Stimulated activated CD8-positive, alpha-beta memory T cell treated with anti-CD3 and anti-CD28 coated beads, Interleukin-4, amount 100 ng/mL, for 48 hours (primary cell): ENCODE measurements around the gene OTOR.

ENCODE experiments used
- DNase-seq: peaks from one replicate; pipeline ENCODE4 v3.0.0-alpha.2; 2020

Gene OTOR

GRCh38 chr20:16748308-16748900, at the start of gene OTOR:
OTOR (plus strand) TSS chr20:16748358; CDS start chr20:16748402, 44 bp downstream.
- DNase-seq = no peak

DNA sequence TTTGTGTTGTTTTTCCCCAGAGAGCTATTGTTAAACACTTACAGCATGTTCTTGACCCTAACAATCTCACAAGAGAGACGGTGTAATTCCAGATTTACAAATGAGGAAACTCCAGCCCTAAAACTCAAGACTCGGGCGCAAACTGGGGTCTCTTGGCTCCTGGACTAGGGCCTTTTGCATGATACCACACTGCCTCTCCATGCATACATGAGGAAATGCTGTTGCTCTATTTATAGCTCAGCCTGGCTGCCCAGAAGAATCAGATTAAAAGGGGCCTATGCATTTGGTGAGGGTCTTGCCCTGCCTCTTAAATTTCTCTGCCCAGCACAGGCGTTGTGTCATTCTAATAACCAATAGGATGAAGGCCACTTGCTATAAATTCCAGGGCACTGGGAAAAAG, 48.9 kb upstream of the OTOR start:
- no peak for DNase-seq

DNA sequence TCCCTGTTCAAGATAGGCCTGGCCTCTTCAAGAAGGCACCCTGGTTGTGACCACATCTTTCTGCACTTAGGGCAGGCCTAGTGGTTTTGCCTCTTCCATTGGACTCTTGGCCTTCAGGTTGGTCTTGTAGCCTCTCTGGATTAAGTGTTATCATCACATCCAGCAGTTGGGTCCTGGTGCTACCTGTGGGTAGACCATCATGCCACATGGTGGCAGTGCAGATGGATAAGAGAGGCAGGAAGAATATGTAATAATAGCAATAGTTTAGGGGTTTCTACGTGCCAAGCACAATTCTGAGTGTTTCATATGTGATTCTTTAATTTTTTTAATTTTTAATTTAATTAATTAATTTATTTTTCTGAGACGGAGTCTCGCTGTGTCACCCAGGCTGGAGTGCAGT, 46.9 kb upstream of the OTOR start:
- DNase-seq = peak; percentile 29

DNA sequence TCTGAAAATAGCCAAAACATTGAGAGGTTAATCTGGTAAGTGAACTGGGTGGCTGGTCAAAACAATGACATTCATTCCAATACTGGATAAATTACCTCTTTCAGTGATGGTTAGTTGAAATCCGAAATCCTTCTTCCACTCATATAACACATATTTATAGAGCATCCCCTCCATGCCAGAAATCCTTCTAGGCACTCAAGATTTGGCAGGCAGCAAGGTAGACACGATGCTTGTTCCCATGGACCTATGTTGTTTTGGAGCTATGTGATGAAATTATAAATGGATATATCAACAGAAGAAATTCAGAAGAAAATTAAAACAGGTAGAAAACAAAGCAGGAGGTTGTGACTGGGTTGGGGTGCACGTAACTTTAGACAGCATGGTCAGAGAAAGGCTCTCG, 44.6 kb upstream of the OTOR start:
- no peak for DNase-seq

DNA sequence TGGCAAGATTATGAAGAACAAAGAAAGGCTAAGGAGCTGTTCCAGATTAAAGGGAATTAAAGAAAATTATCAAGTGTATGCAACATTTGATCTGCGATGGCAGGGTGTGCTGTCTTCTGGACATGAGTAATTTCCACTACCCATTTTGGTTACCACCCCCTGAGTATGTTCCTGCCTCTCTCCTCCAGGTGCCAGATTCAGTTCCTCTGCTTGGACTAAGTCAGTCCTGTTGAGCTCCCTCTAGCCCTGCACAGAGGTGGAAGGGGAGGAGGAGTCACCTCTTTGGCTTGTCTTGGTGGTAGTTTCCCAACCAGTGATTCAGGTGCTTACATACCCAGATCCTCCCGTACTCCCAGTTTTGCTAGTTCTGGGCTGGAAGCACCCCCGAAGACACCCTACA, 40.5 kb upstream of the OTOR start:
- DNase-seq = no peak

DNA sequence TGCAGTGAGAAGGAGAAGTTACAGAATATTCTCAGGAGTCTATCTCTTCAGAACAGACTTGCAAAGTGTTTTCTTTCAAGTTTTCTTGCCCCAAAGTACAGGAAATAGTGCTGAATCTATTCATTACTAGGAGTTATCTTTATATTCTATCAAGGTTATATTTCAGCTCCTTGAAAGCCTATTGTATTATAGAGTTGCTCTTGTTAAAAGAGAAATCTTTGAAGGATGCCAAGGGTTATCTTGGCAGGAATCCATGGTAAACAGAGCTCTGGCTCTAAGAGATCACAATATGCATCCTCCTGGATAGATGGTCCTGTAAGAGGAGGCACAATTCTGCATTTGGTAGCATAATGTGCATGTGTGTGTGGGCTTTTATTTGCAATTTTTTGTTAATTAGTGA, 39.6 kb upstream of the OTOR start:
- no peak for DNase-seq

- DNase-seq = no peak
Observed at GRCh38 chr20:16709017-16709416, 39.1 kb upstream of the OTOR start.

DNA sequence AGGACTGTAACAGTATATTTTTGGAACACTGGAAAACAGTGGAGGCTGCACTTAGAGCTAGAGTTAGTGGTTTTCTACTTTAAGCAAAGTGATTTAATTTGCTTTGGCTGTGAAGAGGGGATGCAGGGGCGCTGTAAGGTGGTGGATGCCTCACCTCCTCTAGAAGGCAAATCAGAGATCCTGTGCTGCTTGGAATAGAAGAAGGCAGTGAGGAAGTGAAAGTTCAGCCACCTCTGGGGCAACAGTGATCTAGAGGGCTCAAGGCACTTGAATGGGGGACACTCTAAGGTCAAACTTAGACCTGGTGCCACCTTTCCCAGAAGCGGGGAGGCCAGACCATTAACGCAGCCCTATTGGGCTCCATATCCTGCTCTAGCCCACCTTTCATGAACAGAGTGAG, 37.4 kb upstream of the OTOR start:
- no peak for DNase-seq

GRCh38 chr20:16711661-16712258, 36.4 kb upstream of the OTOR start:
- DNase-seq = no peak

DNA sequence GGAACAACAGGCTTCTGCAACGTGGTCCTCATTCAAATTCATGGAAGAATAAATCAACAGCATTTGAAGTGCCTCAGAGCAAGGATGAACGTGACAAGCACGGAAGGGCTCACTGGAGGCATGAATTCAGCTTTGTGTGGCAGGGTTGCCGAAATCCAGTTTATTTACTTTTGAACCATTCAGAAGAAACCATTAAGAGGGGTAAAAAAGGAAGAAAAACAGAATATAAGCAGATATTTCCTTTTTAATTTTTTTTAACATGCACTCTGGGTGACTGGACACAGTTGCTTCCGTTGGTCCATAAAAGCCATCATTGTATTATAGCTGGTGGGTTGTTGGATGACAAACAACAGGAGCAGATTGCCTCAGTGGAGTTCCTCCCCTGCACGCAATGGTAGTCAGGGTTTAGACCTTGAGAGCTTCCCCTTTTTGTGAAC, 35.6 kb upstream of the OTOR start:
- DNase-seq = no peak

- no peak for DNase-seq
Observed at GRCh38 chr20:16713066-16713465, 35.1 kb upstream of the OTOR start.

DNA sequence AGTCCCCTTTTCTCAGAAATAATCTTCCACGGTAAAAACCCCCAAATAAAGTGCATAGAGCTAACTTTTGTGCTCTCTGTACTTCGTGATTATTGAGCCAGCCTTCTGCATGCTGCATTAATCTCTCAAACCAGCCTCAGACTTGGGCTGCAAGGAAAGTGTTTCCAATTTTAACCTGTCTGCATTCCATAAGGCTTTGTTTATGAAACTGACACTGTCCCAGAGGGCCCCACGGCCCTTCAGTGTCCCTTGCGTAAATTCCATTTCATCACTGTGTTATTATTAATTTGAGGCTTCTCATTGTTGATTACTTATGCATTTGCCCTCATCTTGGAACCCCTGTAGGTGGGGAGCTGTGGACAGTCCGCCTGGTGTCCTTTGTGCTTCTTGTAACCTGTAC, 33.9 kb upstream of the OTOR start:
- DNase-seq = no peak

- DNase-seq = no peak
Observed at GRCh38 chr20:16714751-16715150, 33.4 kb upstream of the OTOR start.

DNA sequence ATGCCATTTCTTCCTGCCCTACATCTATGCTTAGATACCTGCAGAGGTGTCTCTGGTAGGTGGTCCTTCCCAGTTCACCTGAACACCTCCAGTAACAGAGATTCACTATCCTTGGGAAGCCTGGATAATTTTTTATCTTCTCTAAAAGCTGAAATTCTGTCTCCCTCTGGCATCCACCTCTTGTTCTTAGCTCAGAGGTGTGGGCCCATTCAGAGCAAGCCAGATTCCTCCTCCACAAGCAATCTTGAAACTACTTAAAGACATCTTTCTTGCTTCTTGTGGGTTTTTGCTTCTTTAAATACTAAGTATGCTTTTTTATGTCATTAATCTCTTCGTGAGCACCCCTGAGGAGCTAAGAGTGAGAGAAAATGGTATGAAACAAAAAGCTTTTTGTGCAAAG, 28.7 kb upstream of the OTOR start:
- DNase-seq = no peak

- no peak for DNase-seq
Observed at GRCh38 chr20:16729080-16729479, 19.1 kb upstream of the OTOR start.

GRCh38 chr20:16729565-16730460, 18.3 kb upstream of the OTOR start, which contains the start of gene SNRPB2:
SNRPB2 (plus strand) TSS chr20:16730026; CDS start chr20:16731703, 1,677 bp downstream.
- peak; percentile 91 for DNase-seq

DNA sequence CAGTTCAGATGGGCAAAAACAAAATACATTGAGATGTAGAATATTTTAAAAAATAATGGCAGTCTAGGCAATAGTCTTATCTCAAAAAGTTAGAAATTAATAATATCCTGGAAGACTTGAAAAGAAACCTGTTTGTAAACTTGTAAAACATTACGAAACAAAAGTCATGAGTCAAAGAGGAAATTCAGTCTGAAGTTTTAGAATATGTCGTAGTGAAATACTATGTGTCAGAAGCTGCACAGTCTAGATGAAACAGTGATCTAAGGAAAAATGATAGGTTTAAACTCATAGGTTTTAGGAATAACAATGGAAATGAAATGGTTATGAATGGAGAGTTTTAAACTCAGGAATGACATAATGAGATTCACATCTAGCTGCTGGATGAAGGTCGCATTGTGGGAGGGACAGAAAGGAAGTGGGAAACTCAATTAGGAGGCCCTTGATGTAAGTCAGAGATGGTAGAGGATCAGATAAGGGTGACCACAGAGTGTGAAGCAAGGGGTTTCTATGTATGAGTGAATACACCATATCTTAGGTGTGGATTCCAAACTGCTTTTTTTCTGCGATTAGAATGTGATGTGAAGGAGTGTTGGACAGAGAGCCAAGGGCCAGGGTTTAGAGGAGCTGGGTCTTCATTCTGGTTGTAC, 15.5 kb upstream of the OTOR start:
- DNase-seq = peak; percentile 33

GRCh38 chr20:16740365-16741072, 7.6 kb upstream of the OTOR start:
- DNase-seq = no peak

DNA sequence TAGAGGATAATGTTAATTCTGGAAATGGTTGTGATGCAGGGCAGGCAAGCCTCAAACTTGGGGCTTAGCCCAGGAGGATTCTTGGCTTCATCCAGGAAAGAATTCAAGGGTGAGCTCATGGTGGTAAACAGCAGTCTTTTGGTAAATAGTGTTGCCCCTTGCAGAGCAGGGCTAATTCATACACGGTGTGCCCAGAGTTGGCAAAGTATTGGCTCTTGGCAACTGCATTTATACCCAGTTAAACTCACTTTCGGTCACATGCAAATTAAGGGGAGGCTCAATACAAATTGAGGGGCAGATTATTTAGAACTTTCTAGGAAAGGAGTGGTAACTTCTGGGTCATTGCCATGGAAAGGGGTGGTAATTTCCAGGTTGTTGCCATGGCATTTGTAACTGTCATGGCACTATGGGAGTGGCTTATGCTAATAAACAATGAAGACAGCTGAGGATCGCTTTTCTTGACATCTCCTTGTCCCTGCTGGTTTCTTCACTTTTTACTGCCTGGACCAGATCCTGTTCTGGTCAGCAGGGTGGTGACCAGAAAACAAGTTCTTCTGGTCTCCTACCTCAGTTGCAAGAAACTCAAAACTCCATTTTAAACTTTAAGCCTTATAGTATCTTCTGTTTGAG, 3.9 kb upstream of the OTOR start:
- no peak for DNase-seq

DNA sequence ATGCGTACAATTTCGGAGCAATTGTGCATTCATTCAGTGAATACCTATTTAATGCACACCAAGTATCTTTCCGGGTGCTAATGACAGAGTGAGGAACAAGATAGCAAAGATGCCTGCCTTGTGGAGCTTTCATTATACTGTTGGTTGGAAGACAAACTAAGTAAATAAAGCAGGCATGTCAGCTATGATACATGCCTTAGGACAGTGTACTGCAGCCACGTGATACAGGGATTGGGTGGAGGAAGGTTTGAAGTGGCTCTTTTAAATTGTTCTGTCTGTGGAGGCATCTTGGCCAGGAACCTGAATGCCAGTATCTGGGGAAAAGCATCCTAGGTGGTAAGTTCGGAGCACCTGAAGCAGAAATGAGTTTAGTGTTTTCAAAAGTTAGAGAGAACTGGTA, 3.0 kb upstream of the OTOR start:
- no peak for DNase-seq

DNA sequence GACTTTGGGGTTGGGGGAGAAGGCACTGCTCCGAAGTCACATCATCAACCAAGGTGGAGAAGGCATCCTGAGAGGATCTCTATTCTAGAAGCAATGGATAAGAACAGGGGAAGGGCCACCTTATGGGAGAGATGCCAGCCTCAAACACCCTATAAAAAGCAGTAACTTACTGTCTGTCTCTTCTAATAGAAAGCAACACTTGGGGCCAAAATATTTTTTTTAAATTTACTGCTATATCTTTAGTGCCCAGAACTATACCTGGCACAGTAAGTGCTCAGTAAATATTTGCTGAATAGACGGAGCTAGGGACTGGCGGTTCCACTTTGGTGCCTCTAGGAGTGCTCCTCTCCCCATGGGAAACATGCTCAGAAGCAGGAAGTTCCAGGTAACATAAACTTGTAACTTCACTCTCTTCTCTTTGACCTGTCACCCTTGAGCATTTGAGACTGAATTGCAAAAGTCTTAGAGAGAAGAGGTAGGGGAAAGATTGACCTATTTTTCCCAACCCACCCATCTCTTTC, 807 bp upstream of the OTOR start:
- no peak for DNase-seq

GRCh38 chr20:16749573-16749972, 1.4 kb downstream of the OTOR start:
- DNase-seq = no peak
